Calu3 (cell line): ENCODE data around the gene CDH4. TPM values are rescaled to one million over a fixed set of nuclear protein-coding genes. Genes with fewer than 3 reads are reported as not detected.

Source experiments
- BruUV-seq: library from RNA; stranded (reverse); fragments of 400-500 nt; replicated peaks from 2 replicates; lab custom pipeline; 2021; lab: Mats Ljungman, UMichigan
- CTCF ChIA-PET: fragments of 300-600 bp; sonication (Branson Sonifier 250); formaldehyde crosslinking; loops from one replicate; lab custom pipeline; 2022; ENCODE audit warnings: antibody characterized with exemption; lab: Charles Lee
- DNase-seq: peaks from one replicate; pipeline ENCODE4 v3.0.0; 2022
- H3K27ac Mint-ChIP-seq: one replicate; pipeline ENCODE4 v1.8.0; 2022; ENCODE audit warnings: mixed read lengths; ENCODE audit not compliant: unreplicated experiment
- H3K27me3 Mint-ChIP-seq: one replicate; pipeline ENCODE4 v1.8.0; 2022; ENCODE audit warnings: mixed read lengths; ENCODE audit not compliant: unreplicated experiment
- H3K36me3 Mint-ChIP-seq: one replicate; pipeline ENCODE4 v1.8.0; 2022; ENCODE audit warnings: mild to moderate bottlenecking, moderate library complexity, mixed read lengths; ENCODE audit not compliant: insufficient read depth, unreplicated experiment
- H3K4me1 Mint-ChIP-seq: one replicate; pipeline ENCODE4 v1.8.0; 2022; ENCODE audit warnings: mild to moderate bottlenecking, low read depth, mixed read lengths; ENCODE audit not compliant: unreplicated experiment
- H3K4me3 Mint-ChIP-seq: one replicate; pipeline ENCODE4 v1.8.0; 2022; ENCODE audit warnings: mild to moderate bottlenecking, low read depth, moderate library complexity, mixed read lengths; ENCODE audit not compliant: unreplicated experiment
- H3K9me3 Mint-ChIP-seq: one replicate; pipeline ENCODE4 v1.8.0; 2022; ENCODE audit warnings: low read depth, mixed read lengths; ENCODE audit not compliant: unreplicated experiment
- intact Hi-C: fragments of 100-400 bp; cut with micrococcal nuclease; formaldehyde crosslinking; loops from one replicate; pipeline ENCODE4 v1.10.0; 2022; ENCODE audit not compliant: unreplicated experiment
- total RNA-seq: library from RNA; stranded (reverse); gene quantifications from 2 replicates; pipeline ENCODE4 v1.2.3, GENCODE V29; 2022
- TF ChIP-seq, protein P1 (sequence below): fragments of 200-600 bp; IDR thresholded peaks from one replicate; pipeline ENCODE4 v1.8.0; 2022; ENCODE audit warnings: antibody characterized with exemption; ENCODE audit not compliant: unreplicated experiment

CDH4 gene
- total RNA-seq, 1 experiment from 2014 or later, result not detected

DNA sequence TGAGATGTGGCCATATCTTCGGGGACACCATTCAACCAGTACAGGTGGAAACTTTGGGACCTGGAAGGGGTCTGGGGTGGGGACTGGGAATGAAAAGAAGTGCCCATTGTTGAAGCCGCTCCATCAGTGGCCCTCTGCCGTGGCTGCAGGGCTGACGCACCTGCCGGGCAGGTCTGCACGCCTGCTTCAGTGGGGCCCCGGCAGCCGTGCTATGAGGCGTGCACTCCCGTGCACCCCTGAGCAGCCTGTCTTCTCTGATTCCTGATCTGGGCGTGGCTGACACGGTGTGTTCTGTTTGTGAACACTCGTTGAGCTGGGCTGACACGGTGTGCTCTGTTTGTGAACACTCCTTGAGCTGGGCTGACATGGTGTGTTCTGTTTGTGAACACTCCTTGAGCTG is 657.8 kb downstream of the CDH4 start:
- DNase-seq, result no peak
- CTCF ChIA-PET, result no interaction called here
- Mint-ChIP-seq H3K9me3 (peaks cover 8% of the 10 kb centered on the region), H3K4me3 (no peak overlapping the region), H3K36me3 (no peaks in the 10 kb centered on the region), H3K4me1 (no peaks in the 10 kb centered on the region), H3K27ac (no peak overlapping the region), H3K27me3 (peaks cover 96% of the 10 kb centered on the region)
- BruUV-seq, result no TSS peak
- intact Hi-C loops, result no loop called here
- TF ChIP-seq, protein P1, sequence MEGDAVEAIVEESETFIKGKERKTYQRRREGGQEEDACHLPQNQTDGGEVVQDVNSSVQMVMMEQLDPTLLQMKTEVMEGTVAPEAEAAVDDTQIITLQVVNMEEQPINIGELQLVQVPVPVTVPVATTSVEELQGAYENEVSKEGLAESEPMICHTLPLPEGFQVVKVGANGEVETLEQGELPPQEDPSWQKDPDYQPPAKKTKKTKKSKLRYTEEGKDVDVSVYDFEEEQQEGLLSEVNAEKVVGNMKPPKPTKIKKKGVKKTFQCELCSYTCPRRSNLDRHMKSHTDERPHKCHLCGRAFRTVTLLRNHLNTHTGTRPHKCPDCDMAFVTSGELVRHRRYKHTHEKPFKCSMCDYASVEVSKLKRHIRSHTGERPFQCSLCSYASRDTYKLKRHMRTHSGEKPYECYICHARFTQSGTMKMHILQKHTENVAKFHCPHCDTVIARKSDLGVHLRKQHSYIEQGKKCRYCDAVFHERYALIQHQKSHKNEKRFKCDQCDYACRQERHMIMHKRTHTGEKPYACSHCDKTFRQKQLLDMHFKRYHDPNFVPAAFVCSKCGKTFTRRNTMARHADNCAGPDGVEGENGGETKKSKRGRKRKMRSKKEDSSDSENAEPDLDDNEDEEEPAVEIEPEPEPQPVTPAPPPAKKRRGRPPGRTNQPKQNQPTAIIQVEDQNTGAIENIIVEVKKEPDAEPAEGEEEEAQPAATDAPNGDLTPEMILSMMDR, result no peak

DNA sequence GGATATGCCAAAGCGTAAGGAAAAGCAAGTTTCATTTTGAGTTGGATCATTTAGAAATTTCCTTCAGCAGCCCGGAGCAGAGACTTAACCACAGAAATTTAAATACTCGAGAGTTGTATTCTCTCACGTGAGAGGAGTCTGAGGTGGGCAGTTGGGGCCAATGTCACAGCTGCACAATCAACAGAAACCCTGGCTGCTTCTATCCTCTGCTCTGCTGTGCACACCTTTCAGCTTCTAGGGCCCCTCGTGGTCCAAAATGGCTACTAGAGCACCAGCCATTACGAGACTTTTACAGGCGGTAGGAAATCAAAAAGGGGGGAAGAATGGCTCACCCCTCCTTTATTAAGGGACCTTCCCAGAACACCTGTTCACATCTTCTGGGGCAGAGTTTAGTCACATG is 659.8 kb downstream of the CDH4 start:
- Mint-ChIP-seq H3K9me3 (peaks cover 8% of the 10 kb centered on the region), H3K27me3 (peaks cover 99% of the 10 kb centered on the region), H3K4me1 (no peaks in the 10 kb centered on the region), H3K36me3 (no peaks in the 10 kb centered on the region), H3K4me3 (no peak overlapping the region), H3K27ac (no peak overlapping the region)
- BruUV-seq, result no TSS peak
- DNase-seq, result no peak
- intact Hi-C loops, result no loop called here
- CTCF ChIA-PET, result no interaction called here
- TF ChIP-seq, protein P1, result no peak

DNA sequence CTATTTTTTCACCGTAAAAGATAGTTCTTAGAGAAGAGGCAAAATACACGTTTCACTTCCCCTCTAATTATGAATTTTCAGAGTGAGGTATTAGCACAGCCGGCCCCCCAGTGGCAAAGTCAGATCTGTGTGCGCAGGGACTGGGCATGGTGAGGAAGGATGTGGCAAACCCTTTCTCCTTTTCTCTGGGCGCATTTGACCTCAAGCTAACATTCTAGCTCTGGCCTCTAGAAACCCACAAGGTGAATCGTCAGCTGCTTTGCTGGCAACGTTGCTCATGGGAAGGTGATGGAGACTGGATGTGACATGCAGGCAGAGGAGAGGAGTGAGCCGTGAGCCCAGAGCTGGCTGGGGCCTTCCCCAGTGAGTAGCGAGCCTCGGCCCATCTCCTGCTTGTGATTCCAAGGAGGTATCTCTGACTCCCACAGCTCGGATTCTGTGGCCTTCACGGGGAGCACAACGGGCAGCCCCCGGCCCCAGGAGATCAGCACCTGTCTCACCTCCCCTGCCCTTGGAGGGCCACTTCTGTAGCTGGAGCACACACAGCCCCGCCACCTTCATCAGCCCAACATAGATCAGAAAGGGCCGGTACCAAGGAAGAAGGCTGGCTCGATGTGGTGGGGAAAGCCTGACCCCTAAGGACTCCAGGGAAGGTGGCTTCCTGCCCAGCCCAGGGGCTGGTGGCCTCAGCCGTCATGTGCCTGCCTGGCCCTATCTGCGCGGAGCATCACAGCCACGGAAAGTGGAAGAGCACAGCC is 660.8 kb downstream of the CDH4 start:
- intact Hi-C loops, result no loop called here
- no TSS peak for BruUV-seq
- H3K9me3 Mint-ChIP-seq, result peaks cover 8% of the 10 kb centered on the region
- CTCF ChIA-PET, result interaction anchor here (0.6 to 0.7 kb wide), 2 partner anchors 16 to 111 kb away, joined by 3 read pairs; no protein-coding TSS in a partner anchor
- no peak for DNase-seq
- no peaks in the 10 kb centered on the region for H3K36me3 Mint-ChIP-seq
- H3K27me3 Mint-ChIP-seq, result peaks cover 99% of the 10 kb centered on the region
- TF ChIP-seq, protein P1, result no peak
- no peaks in the 10 kb centered on the region for H3K4me1 Mint-ChIP-seq
- no peak overlapping the region for H3K27ac Mint-ChIP-seq
- no peak overlapping the region for H3K4me3 Mint-ChIP-seq

DNA sequence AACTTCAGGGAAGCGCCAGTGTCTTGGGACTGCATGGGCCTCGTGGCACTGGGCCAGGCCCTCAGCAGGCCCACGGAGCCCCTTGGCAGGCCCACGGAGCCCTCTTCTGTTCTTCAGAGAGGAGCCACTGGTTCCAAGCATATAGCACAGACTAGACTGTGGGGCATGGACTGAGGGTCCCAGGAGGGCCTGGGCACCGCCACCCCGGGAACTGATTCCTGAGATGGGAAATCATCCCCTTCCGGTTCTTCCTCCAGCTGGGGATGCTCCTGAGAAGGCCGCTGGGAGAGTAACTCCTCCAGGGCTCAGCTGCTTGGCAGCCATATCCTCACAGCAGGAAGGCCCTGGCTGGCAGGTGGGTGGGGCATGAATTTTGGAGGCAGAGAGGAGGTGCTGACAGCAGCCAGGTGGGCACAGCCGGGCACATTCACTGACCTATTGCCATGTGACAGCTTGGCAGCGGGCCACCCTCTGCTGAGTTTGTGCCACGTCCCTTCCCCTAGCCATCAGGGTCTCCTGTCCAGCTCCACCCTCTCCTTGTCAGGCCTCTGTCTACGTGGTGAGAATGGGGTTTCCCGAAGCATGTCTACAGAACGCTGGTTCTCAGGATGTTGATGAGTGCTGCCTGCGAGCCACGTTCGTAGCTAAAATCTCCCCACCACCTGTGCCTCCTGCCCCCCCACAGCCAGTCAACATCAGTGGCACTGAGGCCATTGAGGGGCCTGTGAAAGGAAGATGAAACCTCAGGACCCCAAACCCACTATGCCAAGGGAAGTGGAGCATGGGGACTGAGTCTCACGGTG is 661.6 kb downstream of the CDH4 start:
- H3K4me3 Mint-ChIP-seq, result no peak overlapping the region
- CTCF ChIA-PET, result no interaction called here
- H3K4me1 Mint-ChIP-seq, result no peaks in the 10 kb centered on the region
- DNase-seq, result no peak
- peaks cover 8% of the 10 kb centered on the region for H3K9me3 Mint-ChIP-seq
- H3K36me3 Mint-ChIP-seq, result no peaks in the 10 kb centered on the region
- H3K27ac Mint-ChIP-seq, result no peak overlapping the region
- TF ChIP-seq, protein P1, result no peak
- no TSS peak for BruUV-seq
- intact Hi-C loops, result no loop called here
- H3K27me3 Mint-ChIP-seq, result peaks cover 97% of the 10 kb centered on the region
